ENCODE data around the gene SRRT.

The SRRT gene

GRCh38 chr7:100882785-100883526 lies 8.1 kb downstream of the SRRT start:
- DNase-seq = no peak

GRCh38 chr7:100884736-100885439 lies 10.0 kb downstream of the SRRT start:
- no peak for DNase-seq

- no peak for DNase-seq
These were observed 10.7 kb downstream of the SRRT start for GRCh38 chr7:100885440-100886141.

- no peak for DNase-seq
These were observed 11.4 kb downstream of the SRRT start for GRCh38 chr7:100886142-100886935.

- DNase-seq = no peak
These were observed 12.1 kb downstream of the SRRT start for GRCh38 chr7:100886936-100887515.

- no peak for DNase-seq
These were observed 12.8 kb downstream of the SRRT start for GRCh38 chr7:100887516-100888290.

- no peak for DNase-seq
These were observed 13.5 kb downstream of the SRRT start for GRCh38 chr7:100888291-100888987.

GRCh38 chr7:100888988-100889750 lies 14.3 kb downstream of the SRRT start, which contains the start of gene UFSP1:
Gene UFSP1, minus strand, starts transcription at chr7:100889715. Its CDS starts 444 bp downstream, at chr7:100889271.
- DNase-seq = peak; percentile 70

- DNase-seq = no peak
These were observed 16.0 kb downstream of the SRRT start for GRCh38 chr7:100890653-100891567.

GRCh38 chr7:100891568-100892247 lies 16.8 kb downstream of the SRRT start:
- no peak for DNase-seq

GRCh38 chr7:100892364-100893317 lies 17.7 kb downstream of the SRRT start:
- no peak for DNase-seq

- no peak for DNase-seq
These were observed 18.5 kb downstream of the SRRT start for GRCh38 chr7:100893318-100893895.

GRCh38 chr7:100893910-100894721 lies 19.2 kb downstream of the SRRT start:
- DNase-seq = no peak

- DNase-seq = no peak
These were observed 20.2 kb downstream of the SRRT start for GRCh38 chr7:100894860-100895700.

- no peak for DNase-seq
These were observed 20.7 kb downstream of the SRRT start, which contains the start of gene ACHE for GRCh38 chr7:100895701-100895955. Gene ACHE, minus strand, starts transcription at chr7:100895888. Its CDS starts 1,656 bp downstream, at chr7:100894232.

All from NCI-H510A treated with DMSO at 0.1 percent for 48 hours (cell line).